HepG2 (cell line): ENCODE data around the gene C19orf73. TPM values are rescaled to one million over a fixed set of nuclear protein-coding genes. Genes with fewer than 3 reads are reported as not detected.

ENCODE experiments used
- BCLAF1 ChIP-seq: fragments of 450-650 bp; IDR thresholded peaks from 2 replicates; pipeline ENCODE4 v1.6.1; 2017; ENCODE audit warnings: mild to moderate bottlenecking
- CAMTA2 ChIP-seq: sonication (generic); formaldehyde crosslinking; IDR thresholded peaks from 2 replicates; pipeline ENCODE4 v1.4.0; 2020; ENCODE audit warnings: mild to moderate bottlenecking, missing genetic modification reagents, borderline replicate concordance
- HNRNPL ChIP-seq: fragments of 200-400 bp; formaldehyde crosslinking; IDR thresholded peaks from 2 replicates; pipeline ENCODE4 v1.6.1; 2017; ENCODE audit warnings: mild to moderate bottlenecking, low read depth, low read length
- MAFK ChIP-seq, 2 experiments: IDR thresholded peaks in 1 of 2; conservative IDR thresholded peaks in 1 of 2; 2 replicates each; pipeline ENCODE4 v1.6.1; 2011; ENCODE audit warnings: improper control_type of control experiment in 2 of 2, low read length in 2 of 2
- MTA3 ChIP-seq: sonication (generic); formaldehyde crosslinking; IDR thresholded peaks from 2 replicates; pipeline ENCODE4 v1.4.0; 2020; ENCODE audit warnings: missing genetic modification reagents
- NONO ChIP-seq, 2 experiments: fragments of 450-650 bp in 1 of 2; sonication (generic) in 1 of 2; formaldehyde crosslinking in 1 of 2; IDR thresholded peaks in 1 of 2; conservative IDR thresholded peaks in 1 of 2; 2 replicates each; pipeline versions ENCODE4 v1.6.1 to v1.8.0; 2017 to 2022; ENCODE audit warnings: mild to moderate bottlenecking in 1 of 2, missing genetic modification reagents in 1 of 2, moderate library complexity in 1 of 2
- SKI ChIP-seq: fragments of 450-650 bp; IDR thresholded peaks from one replicate; pipeline ENCODE4 v1.6.1; 2018; ENCODE audit warnings: mild to moderate bottlenecking; ENCODE audit not compliant: partially characterized antibody
- SRY ChIP-seq: sonication (generic); formaldehyde crosslinking; IDR thresholded peaks from 2 replicates; pipeline ENCODE4 v1.8.0; 2022; ENCODE audit warnings: mild to moderate bottlenecking, missing genetic modification reagents
- THAP9 ChIP-seq: sonication (generic); formaldehyde crosslinking; IDR thresholded peaks from 2 replicates; pipeline ENCODE4; 2020; ENCODE audit warnings: missing genetic modification reagents, mild to moderate bottlenecking, borderline replicate concordance
- ZBTB10 ChIP-seq: sonication (generic); formaldehyde crosslinking; IDR thresholded peaks from 2 replicates; pipeline ENCODE4 v1.4.0; 2020; ENCODE audit warnings: missing genetic modification reagents, borderline replicate concordance
- ZBTB8A ChIP-seq: sonication (generic); formaldehyde crosslinking; IDR thresholded peaks from 2 replicates; pipeline ENCODE4 v1.4.0; 2020; ENCODE audit warnings: mild to moderate bottlenecking, low read depth, missing genetic modification reagents, borderline replicate concordance
- ZNF574 ChIP-seq: sonication (generic); formaldehyde crosslinking; IDR thresholded peaks from 2 replicates; pipeline ENCODE4 v1.4.0; 2020; ENCODE audit warnings: missing genetic modification reagents
- ZNF670 ChIP-seq: sonication (generic); formaldehyde crosslinking; IDR thresholded peaks from 2 replicates; pipeline ENCODE4 v1.8.0; 2022; ENCODE audit warnings: mild to moderate bottlenecking, missing genetic modification reagents, borderline replicate concordance
- ZNF770 ChIP-seq: sonication (generic); formaldehyde crosslinking; IDR thresholded peaks from 2 replicates; pipeline ENCODE4 v1.5.0; 2020; ENCODE audit warnings: mild to moderate bottlenecking, missing genetic modification reagents
- polyA plus RNA-seq, 8 experiments: library from polyadenylated mRNA; depleted of rRNA in 3 of 8; stranded (reverse) in 7 of 8; unstranded in 1 of 8; fragments of >200 nt; fragmentation: Illumina TruSeq in 4 of 8; extraction: Trizol in 4 of 8; gene quantifications; 2 replicates each; pipeline versions ENCODE4 v1.2.1 to v1.2.3, GENCODE V29; 2011 to 2016; ENCODE audit warnings: low read depth in 4 of 8, missing spikeins in 1 of 8, mixed read lengths in 1 of 8; ENCODE audit not compliant: insufficient read depth in 1 of 8
- total RNA-seq, 5 experiments: library from RNA; depleted of rRNA; stranded (reverse); fragments of >200 nt; fragmentation: Illumina TruSeq; extraction: Trizol; gene quantifications; 2 replicates each; pipeline ENCODE4 v1.2.3, GENCODE V29; 2016; ENCODE audit warnings: low read depth in 1 of 5

Gene C19orf73
- total and polyA plus RNA-seq, 2 of the 13 experiments (the other 11 are each of a cell fraction or from before 2014, with no cell fraction given) = 1.4 to 1.5 TPM

- TF ChIP-seq THAP9 (CRISPR knock-in tag) = no peak
- no peak for TF ChIP-seq NONO (IDR thresholded peaks at IDR 0.05)
- peak; percentile 42; the same call in 1 of the 2 replicates for TF ChIP-seq NONO (CRISPR knock-in tag; conservative IDR thresholded peaks at IDR 0.05)
- no peak for TF ChIP-seq ZBTB8A (CRISPR knock-in tag)
- no peak for TF ChIP-seq ZNF670 (CRISPR knock-in tag)
- TF ChIP-seq HNRNPL = no peak
- no peak for TF ChIP-seq ZBTB10 (CRISPR knock-in tag)
- TF ChIP-seq MTA3 = no peak
- no peak for TF ChIP-seq CAMTA2 (CRISPR knock-in tag)
- no peak for TF ChIP-seq SKI
- TF ChIP-seq SRY (CRISPR knock-in tag) = no peak
- no peak for TF ChIP-seq BCLAF1
- no peak for TF ChIP-seq ZNF574 (CRISPR knock-in tag)
- no peak for TF ChIP-seq ZNF770 (CRISPR knock-in tag)
- no peak for TF ChIP-seq MAFK (conservative IDR thresholded peaks at IDR 0.05 in 1 of 2, IDR thresholded peaks at IDR 0.05 in 1 of 2; ENCODE audit: low read length in 2 of 2)
Measured at GRCh38 chr19:49114630-49115363, 4.1 kb downstream of the C19orf73 start (continued).
